HFFc6 (cell line): ENCODE measurements around the gene ARFRP1. TPM values are rescaled to one million over a fixed set of nuclear protein-coding genes. Genes with fewer than 3 reads are reported as not detected.

ENCODE experiments used
- DNase-seq: peaks from one replicate; pipeline ENCODE4 v3.0.0-alpha.2; 2018
- H3K27ac Mint-ChIP-seq: 2 replicates; pipeline ENCODE4 v1.8.0; 2020; ENCODE audit warnings: mild to moderate bottlenecking, mixed read lengths
- H3K27me3 Mint-ChIP-seq: 2 replicates; pipeline ENCODE4 v1.8.0; 2021; ENCODE audit warnings: mild to moderate bottlenecking, moderate library complexity, mixed read lengths; ENCODE audit not compliant: insufficient read depth
- H3K36me3 Mint-ChIP-seq: 2 replicates; pipeline ENCODE4 v1.8.0; 2021; ENCODE audit warnings: low read depth, mixed read lengths
- H3K4me1 Mint-ChIP-seq: 2 replicates; pipeline ENCODE4 v1.8.0; 2020; ENCODE audit warnings: low read depth, mixed read lengths
- H3K4me3 Mint-ChIP-seq: 2 replicates; pipeline ENCODE4 v1.8.0; 2020; ENCODE audit warnings: mild to moderate bottlenecking, moderate library complexity, mixed read lengths
- H3K9me3 Mint-ChIP-seq: 2 replicates; pipeline ENCODE4 v1.8.0; 2020; ENCODE audit warnings: mild to moderate bottlenecking, mixed read lengths
- total RNA-seq, 6 experiments: library from RNA; stranded (reverse); fragmentation: NEBNext Ultra II Directional; extraction: Animal tissue kit (Norgen Biotek cat#: 25700); gene quantifications; 2 replicates in 1 of 6; 3 replicates in 5 of 6; pipeline ENCODE4 v1.2.3, GENCODE V29; 2021
- TF ChIP-seq, protein P1 (sequence below): fragments of 200-600 bp; sonication (generic); IDR thresholded peaks from 2 replicates; pipeline ENCODE4 v1.5.0; 2021; ENCODE audit warnings: antibody characterized with exemption, mild to moderate bottlenecking

Gene ARFRP1
- total RNA-seq, 6 experiments from 2014 or later: 35.1 to 44.2 (median 37.4) TPM

- Mint-ChIP-seq H3K27me3 (peaks cover 11% of the 10 kb centered on the region), H3K4me1 (no peaks in the 10 kb centered on the region)
Observed at GRCh38 chr20:63752411-63753101, 44.8 kb upstream of the ARFRP1 start.

GRCh38 chr20:63751471-63752271 is 43.9 kb upstream of the ARFRP1 start:
- Mint-ChIP-seq H3K9me3 (no peaks in the 10 kb centered on the region), H3K27ac (no peak overlapping the region), H3K4me1 (no peaks in the 10 kb centered on the region), H3K4me3 (no peak overlapping the region), H3K36me3 (no peaks in the 10 kb centered on the region), H3K27me3 (peaks cover 11% of the 10 kb centered on the region)
- TF ChIP-seq, protein P1, sequence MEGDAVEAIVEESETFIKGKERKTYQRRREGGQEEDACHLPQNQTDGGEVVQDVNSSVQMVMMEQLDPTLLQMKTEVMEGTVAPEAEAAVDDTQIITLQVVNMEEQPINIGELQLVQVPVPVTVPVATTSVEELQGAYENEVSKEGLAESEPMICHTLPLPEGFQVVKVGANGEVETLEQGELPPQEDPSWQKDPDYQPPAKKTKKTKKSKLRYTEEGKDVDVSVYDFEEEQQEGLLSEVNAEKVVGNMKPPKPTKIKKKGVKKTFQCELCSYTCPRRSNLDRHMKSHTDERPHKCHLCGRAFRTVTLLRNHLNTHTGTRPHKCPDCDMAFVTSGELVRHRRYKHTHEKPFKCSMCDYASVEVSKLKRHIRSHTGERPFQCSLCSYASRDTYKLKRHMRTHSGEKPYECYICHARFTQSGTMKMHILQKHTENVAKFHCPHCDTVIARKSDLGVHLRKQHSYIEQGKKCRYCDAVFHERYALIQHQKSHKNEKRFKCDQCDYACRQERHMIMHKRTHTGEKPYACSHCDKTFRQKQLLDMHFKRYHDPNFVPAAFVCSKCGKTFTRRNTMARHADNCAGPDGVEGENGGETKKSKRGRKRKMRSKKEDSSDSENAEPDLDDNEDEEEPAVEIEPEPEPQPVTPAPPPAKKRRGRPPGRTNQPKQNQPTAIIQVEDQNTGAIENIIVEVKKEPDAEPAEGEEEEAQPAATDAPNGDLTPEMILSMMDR: no peak
- DNase-seq: no peak

More at GRCh38 chr20:63752411-63753101, 44.8 kb upstream of the ARFRP1 start:
- H3K9me3 Mint-ChIP-seq: no peaks in the 10 kb centered on the region
- no peak for DNase-seq
- no peak overlapping the region for H3K27ac Mint-ChIP-seq
- H3K36me3 Mint-ChIP-seq: no peaks in the 10 kb centered on the region
- TF ChIP-seq, protein P1: no peak
- H3K4me3 Mint-ChIP-seq: no peak overlapping the region

- no peak for DNase-seq
- H3K27ac Mint-ChIP-seq: no peak overlapping the region
- H3K4me1 Mint-ChIP-seq: no peaks in the 10 kb centered on the region
- no peak overlapping the region for H3K4me3 Mint-ChIP-seq
- TF ChIP-seq, protein P1: no peak
- peaks cover 5% of the 10 kb centered on the region for H3K27me3 Mint-ChIP-seq
- no peaks in the 10 kb centered on the region for H3K36me3 Mint-ChIP-seq
- no peaks in the 10 kb centered on the region for H3K9me3 Mint-ChIP-seq
Observed at GRCh38 chr20:63750807-63751470, 43.2 kb upstream of the ARFRP1 start.

DNA sequence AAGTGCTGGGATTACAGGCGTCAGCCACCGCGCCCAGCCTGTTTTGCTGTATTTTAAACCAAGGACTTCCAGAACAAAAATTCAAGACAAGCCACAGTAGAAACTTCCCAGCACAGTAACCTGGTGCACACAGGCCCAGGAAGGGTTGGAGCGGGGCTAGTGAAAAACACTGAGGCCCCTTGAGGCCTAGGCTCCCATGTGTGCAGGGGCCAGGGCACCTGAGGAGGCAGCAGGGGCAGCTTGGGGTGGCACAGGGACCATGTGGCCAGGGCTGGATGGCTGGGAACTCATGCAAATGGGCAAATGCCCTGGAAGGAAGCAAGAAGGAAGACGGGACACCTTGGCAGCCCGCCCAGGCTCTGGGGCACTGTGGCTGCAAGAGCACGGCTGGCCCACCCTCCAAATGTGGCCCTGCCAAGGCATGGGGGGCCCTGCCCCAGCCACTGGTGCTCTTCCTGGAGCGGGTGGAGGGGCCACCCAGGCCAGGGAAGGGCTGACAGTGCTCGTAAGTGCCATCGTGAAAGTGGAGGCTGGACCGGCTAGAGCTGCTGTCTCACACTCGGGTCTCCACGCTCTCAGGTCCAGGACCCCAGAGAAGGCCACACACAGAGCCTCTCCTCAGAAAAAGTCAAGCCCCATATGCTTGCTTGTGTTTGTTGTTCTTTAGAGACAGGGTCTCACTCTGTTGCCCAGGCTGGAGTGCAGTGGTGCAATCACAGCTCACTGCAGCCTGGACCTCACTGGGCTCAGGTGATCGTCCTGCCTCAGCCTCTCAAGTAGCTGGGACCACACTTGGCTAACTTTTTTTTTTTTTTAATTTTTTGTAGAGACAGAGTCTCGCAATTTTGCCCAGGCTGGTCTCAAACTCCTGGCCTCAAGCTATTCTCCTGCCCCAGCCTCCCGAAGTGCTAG is 42.1 kb upstream of the ARFRP1 start:
- H3K4me1 Mint-ChIP-seq: no peaks in the 10 kb centered on the region
- H3K36me3 Mint-ChIP-seq: no peaks in the 10 kb centered on the region
- TF ChIP-seq, protein P1: no peak
- H3K27me3 Mint-ChIP-seq: peaks cover 2% of the 10 kb centered on the region
- H3K4me3 Mint-ChIP-seq: no peak overlapping the region
- H3K27ac Mint-ChIP-seq: no peak overlapping the region
- no peaks in the 10 kb centered on the region for H3K9me3 Mint-ChIP-seq
- DNase-seq: no peak

- Mint-ChIP-seq H3K4me1 (no peaks in the 10 kb centered on the region), H3K36me3 (peaks cover under 1% of the 10 kb centered on the region; the same call in 1 of the 2 replicates), H3K27ac (no peak overlapping the region), H3K27me3 (no peaks in the 10 kb centered on the region; the same call in 1 of the 2 replicates), H3K9me3 (no peaks in the 10 kb centered on the region), H3K4me3 (no peak overlapping the region)
- DNase-seq: no peak
- TF ChIP-seq, protein P1: no peak
Observed at GRCh38 chr20:63748934-63749270, 41.1 kb upstream of the ARFRP1 start.
